SK-N-SH (cell line): ENCODE results near the gene LSM14A. TPM values are rescaled to one million over a fixed set of nuclear protein-coding genes. Genes with fewer than 3 reads are reported as not detected.

ENCODE experiments used
- CTCF ChIA-PET: fragments of 300-600, 350-600 bp; formaldehyde crosslinking; extraction: SDS; loops from one replicate; lab custom pipeline; 2021; lab: Yijun Ruan, JAX
- POLR2A ChIA-PET: fragments of 350-600 bp; sonication (Branson Sonifier 250); formaldehyde crosslinking; extraction: SDS; loops from one replicate; lab custom pipeline; 2020; ENCODE audit warnings: antibody characterized with exemption, inconsistent platforms; lab: Yijun Ruan, JAX
- DNase-seq: peaks from one replicate; pipeline ENCODE4 v3.0.0; 2012
- H2AFZ ChIP-seq: fragments of 200-600 bp; sonication (generic); 2 replicates; pipeline ENCODE4 v1.8.1; 2016; ENCODE audit warnings: antibody characterized with exemption, mild to moderate bottlenecking, low read depth
- H3F3A ChIP-seq: fragments of 200-600 bp; sonication (generic); replicated peaks from 2 replicates; pipeline ENCODE3; 2016; ENCODE audit warnings: antibody characterized with exemption, mild to moderate bottlenecking; ENCODE audit not compliant: insufficient read depth
- H3K27ac ChIP-seq, 2 experiments: fragments of 200-500 bp in 1 of 2; fragments of 200-600 bp in 1 of 2; sonication (Bioruptor generic) in 1 of 2; sonication (generic), shearing (Covaris generic) in 1 of 2; 2 replicates each; pipeline versions ENCODE4 v1.5.1 to v1.6.1; 2014 to 2016; ENCODE audit warnings: low read depth in 2 of 2, inconsistent platforms in 1 of 2, low read length in 1 of 2, mild to moderate bottlenecking in 1 of 2, mixed read lengths in 1 of 2
- H3K27me3 ChIP-seq: fragments of 200-600 bp; sonication (generic), shearing (Covaris generic); 2 replicates; pipeline ENCODE4 v1.6.1; 2016; ENCODE audit warnings: mixed run types; ENCODE audit not compliant: insufficient read depth
- H3K36me3 ChIP-seq, 2 experiments: fragments of 200-500 bp in 1 of 2; fragments of 200-600 bp in 1 of 2; sonication (Bioruptor generic) in 1 of 2; sonication (generic) in 1 of 2; replicated peaks in 1 of 2; 2 replicates each; pipeline versions ENCODE3 to v1.5.1; 2014 to 2016; ENCODE audit warnings: low read length in 1 of 2, mild to moderate bottlenecking in 1 of 2; ENCODE audit not compliant: insufficient read depth in 2 of 2, control insufficient read depth in 1 of 2
- H3K4me1 ChIP-seq, 2 experiments: fragments of 200-500 bp in 1 of 2; fragments of 200-600 bp in 1 of 2; sonication (Bioruptor generic) in 1 of 2; sonication (generic), shearing (Covaris generic) in 1 of 2; 2 replicates each; pipeline versions ENCODE4 v1.5.1 to v1.6.1; 2014 to 2016; ENCODE audit warnings: low read depth in 1 of 2, low read length in 1 of 2, mixed run types in 1 of 2; ENCODE audit not compliant: insufficient read depth in 2 of 2, control insufficient read depth in 1 of 2
- H3K4me2 ChIP-seq: fragments of 200-600 bp; sonication (generic), shearing (Covaris generic); 2 replicates; pipeline ENCODE4 v1.6.1; 2017; ENCODE audit warnings: mixed run types
- H3K4me3 ChIP-seq, 2 experiments: fragments of 200-500 bp in 1 of 2; fragments of 200-600 bp in 1 of 2; sonication (Bioruptor generic) in 1 of 2; sonication (generic), shearing (Covaris generic) in 1 of 2; 2 replicates each; pipeline versions ENCODE4 v1.5.1 to v1.8.1; 2014 to 2016; ENCODE audit warnings: low read depth in 2 of 2, inconsistent platforms in 1 of 2, low read length in 1 of 2, mild to moderate bottlenecking in 1 of 2, mixed read lengths in 1 of 2, moderate library complexity in 1 of 2
- H3K79me2 ChIP-seq: fragments of 200-600 bp; sonication (generic); 2 replicates; pipeline ENCODE4 v1.8.1; 2017; ENCODE audit warnings: mild to moderate bottlenecking; ENCODE audit not compliant: insufficient read depth
- H3K9ac ChIP-seq: fragments of 200-600 bp; sonication (generic); 2 replicates; pipeline ENCODE4 v1.6.1; 2017; ENCODE audit warnings: mixed run types
- H3K9me2 ChIP-seq: fragments of 200-600 bp; sonication (generic); 2 replicates; pipeline ENCODE4 v1.6.1; 2017; ENCODE audit warnings: mixed run types
- H3K9me3 ChIP-seq: fragments of 200-600 bp; sonication (generic); 2 replicates; pipeline ENCODE4 v1.6.1; 2017; ENCODE audit warnings: mixed run types, mild to moderate bottlenecking, moderate library complexity
- H4K20me1 ChIP-seq: fragments of 200-600 bp; sonication (generic); 2 replicates; pipeline ENCODE4 v1.6.1; 2017; ENCODE audit warnings: mild to moderate bottlenecking, mixed run types; ENCODE audit not compliant: insufficient read depth
- MAX ChIP-seq: IDR thresholded peaks from 2 replicates; pipeline ENCODE4 v1.4.0; 2012; ENCODE audit warnings: low read depth
- NRF1 ChIP-seq: IDR thresholded peaks from 2 replicates; pipeline ENCODE4 v1.6.1; 2012; ENCODE audit warnings: low read depth, mild to moderate bottlenecking, low read length
- PBX3 ChIP-seq: IDR thresholded peaks from 2 replicates; pipeline ENCODE4; 2012
- REST ChIP-seq: IDR thresholded peaks from 2 replicates; pipeline ENCODE4 v1.6.1; 2012; ENCODE audit warnings: mild to moderate bottlenecking, low read depth, low read length, moderate library complexity
- RFX5 ChIP-seq: IDR thresholded peaks from 2 replicates; pipeline ENCODE4 v1.6.1; 2012; ENCODE audit warnings: mild to moderate bottlenecking, improper control_type of control experiment, low read length
- SIN3A ChIP-seq: IDR thresholded peaks from 2 replicates; pipeline ENCODE4 v1.6.1; 2012; ENCODE audit warnings: low read depth, mild to moderate bottlenecking, low read length, moderate library complexity, borderline replicate concordance
- TEAD4 ChIP-seq: IDR thresholded peaks from 2 replicates; pipeline ENCODE4 v1.4.0; 2012; ENCODE audit warnings: mild to moderate bottlenecking, borderline replicate concordance; ENCODE audit not compliant: insufficient read depth
- USF1 ChIP-seq: IDR thresholded peaks from 2 replicates; pipeline ENCODE4 v1.4.0; 2012; ENCODE audit warnings: low read depth, borderline replicate concordance
- USF2 ChIP-seq: fragments of 150-350 bp; IDR thresholded peaks from 2 replicates; pipeline ENCODE4 v1.6.1; 2017; ENCODE audit warnings: antibody characterized with exemption, low read length, low read depth, borderline replicate concordance
- WGBS: methylation state at CpG from one replicate; pipeline ENCODE4 v1.1.6; 2017; ENCODE audit warnings: low lambda C conversion rate; 5-methylcytosine and 5-hydroxymethylcytosine counted together
- polyA plus RNA-seq, 3 experiments: library from polyadenylated mRNA; depleted of rRNA; stranded (reverse); fragments of >200 nt; gene quantifications; 2 replicates each; pipeline ENCODE4 v1.2.3, GENCODE V29; 2012

LSM14A gene
- polyA plus RNA-seq, 1 of the 3 experiments (the other 2 are of a cell fraction): 87.7 TPM

- no peak overlapping the region for H3K4me3 ChIP-seq
- no peak overlapping the region for H3K9ac ChIP-seq
- H3K4me2 ChIP-seq: no peak overlapping the region
- peaks cover 49 to 63% of the 10 kb centered on the region in 2 experiments for H3K36me3 ChIP-seq
- H3K79me2 ChIP-seq: peaks cover 9% of the 10 kb centered on the region
- TF ChIP-seq PBX3: no peak
- no peak for TF ChIP-seq SIN3A
- TF ChIP-seq REST: no peak
- TF ChIP-seq USF1: no peak
- TF ChIP-seq RFX5: no peak
- TF ChIP-seq USF2: no peak
- TF ChIP-seq TEAD4: no peak
- no peak for TF ChIP-seq NRF1
- no peak for TF ChIP-seq MAX
- TF ChIP-seq, all 33 proteins: peak for 0
- POLR2A ChIA-PET: no interaction called here
- H4K20me1 ChIP-seq: peaks cover 75% of the 10 kb centered on the region
- peaks cover 4 to 27% of the 10 kb centered on the region in 2 experiments; a peak in 3 of 4 replicates for H3K4me1 ChIP-seq
- H3K9me2 ChIP-seq: no peaks in the 10 kb centered on the region
- CTCF ChIA-PET: interaction anchor here (1.2 kb wide), 1 partner anchor 9 kb away, joined by 4 read pairs; no protein-coding TSS in a partner anchor
- DNase-seq: no peak
- H3K27ac ChIP-seq: no peak overlapping the region
- no peak overlapping the region for H2AFZ ChIP-seq
- H3K27me3 ChIP-seq: no peaks in the 10 kb centered on the region
- no peaks in the 10 kb centered on the region for H3K9me3 ChIP-seq
- H3F3A ChIP-seq: peaks cover 62% of the 10 kb centered on the region
- WGBS: 97% methylated on average over 4 of the region's 4 CpGs
Observed at GRCh38 chr19:34229721-34230120, 57.4 kb downstream of the LSM14A start.
